WI38 (cell line): ENCODE data around the gene MEF2C.

Source experiments
- H3K4me3 ChIP-seq: 2 replicates; pipeline ENCODE4 v1.5.1; 2011; ENCODE audit warnings: low read depth, mild to moderate bottlenecking, control low read depth, low read length
- CTCF ChIP-seq: IDR thresholded peaks from 2 replicates; pipeline ENCODE4 v1.5.1; 2012; ENCODE audit warnings: low read depth, mild to moderate bottlenecking, control low read depth, low read length

Gene MEF2C

GRCh38 chr5:88672644-88673252 lies 210.2 kb downstream of the MEF2C start:
- TF ChIP-seq CTCF = no peak
- no peak overlapping the region for H3K4me3 ChIP-seq

DNA sequence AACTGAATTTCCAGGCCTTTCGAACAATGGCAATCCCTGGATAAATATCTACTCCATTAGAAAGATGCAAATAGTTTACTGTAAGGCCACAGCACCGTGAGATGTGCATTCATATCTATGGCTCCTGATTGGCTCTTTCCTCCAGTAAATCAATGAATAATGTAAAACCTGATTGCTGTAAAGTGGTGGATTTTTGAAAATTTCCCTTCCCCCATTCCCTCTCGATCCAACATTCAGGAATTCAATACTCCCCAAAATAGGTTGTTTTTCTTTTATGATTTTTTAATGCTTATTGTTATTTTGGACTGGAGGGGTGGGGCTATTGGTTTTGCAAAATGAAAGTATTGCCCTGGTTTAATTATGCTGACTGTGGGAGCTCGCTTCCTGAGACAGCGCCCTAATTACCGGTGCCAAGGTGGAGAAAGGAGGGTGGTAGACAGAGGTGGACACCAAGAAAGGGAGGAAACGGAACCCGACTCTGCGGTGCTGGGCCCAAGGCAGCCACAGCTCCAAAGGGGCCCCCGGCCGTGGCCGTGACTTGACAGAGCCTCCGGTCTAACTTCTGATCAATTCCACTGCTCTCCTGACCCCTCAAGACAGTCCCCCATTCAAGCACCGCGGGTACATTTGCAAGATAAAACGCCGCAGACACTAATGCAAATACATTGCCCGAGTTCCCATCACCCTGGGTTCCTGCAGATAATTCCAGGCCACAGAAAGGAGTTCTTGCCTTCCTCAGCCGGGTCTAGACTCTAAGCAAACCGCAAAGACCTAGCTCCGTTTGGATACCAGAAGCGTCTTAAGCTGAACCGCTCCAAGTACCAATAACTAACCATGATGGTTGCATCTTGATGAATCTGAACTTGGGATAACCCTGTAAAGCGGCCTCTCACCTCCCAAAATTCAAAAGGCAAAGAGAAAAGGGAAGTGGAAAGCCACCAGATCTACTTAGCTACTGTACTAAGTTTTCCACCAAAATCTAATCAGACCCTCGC lies 211.2 kb downstream of the MEF2C start:
- no peak for TF ChIP-seq CTCF
- H3K4me3 ChIP-seq = no peak overlapping the region

- no peak for TF ChIP-seq CTCF
- no peak overlapping the region for H3K4me3 ChIP-seq
These were observed 211.9 kb downstream of the MEF2C start for GRCh38 chr5:88671106-88671504.

GRCh38 chr5:88670461-88670860 lies 212.5 kb downstream of the MEF2C start:
- no peak for TF ChIP-seq CTCF
- H3K4me3 ChIP-seq = no peak overlapping the region

- H3K4me3 ChIP-seq = no peak overlapping the region
- TF ChIP-seq CTCF = no peak
These were observed 213.5 kb downstream of the MEF2C start for GRCh38 chr5:88669371-88670050.

- peak overlapping the region; percentile 61 for H3K4me3 ChIP-seq
- no peak for TF ChIP-seq CTCF
These were observed 215.3 kb downstream of the MEF2C start for GRCh38 chr5:88667496-88668201.
